Activated CD4-positive, alpha-beta T cell treated with anti-CD3 and anti-CD28 coated beads, Interleukin-2, amount 50 U/mL, for 24 hours (primary cell): ENCODE measurements around the gene MACROD2.

Source experiments
- DNase-seq, 2 donors: peaks; one replicate each; pipeline ENCODE4 v3.0.0-alpha.2; 2020; ENCODE audit warnings: low read depth in 1 of 2, low spot score in 1 of 2

The MACROD2 gene

GRCh38 chr20:15018966-15019365 lies 1023.6 kb downstream of the MACROD2 start:
- DNase-seq = no peak

DNA sequence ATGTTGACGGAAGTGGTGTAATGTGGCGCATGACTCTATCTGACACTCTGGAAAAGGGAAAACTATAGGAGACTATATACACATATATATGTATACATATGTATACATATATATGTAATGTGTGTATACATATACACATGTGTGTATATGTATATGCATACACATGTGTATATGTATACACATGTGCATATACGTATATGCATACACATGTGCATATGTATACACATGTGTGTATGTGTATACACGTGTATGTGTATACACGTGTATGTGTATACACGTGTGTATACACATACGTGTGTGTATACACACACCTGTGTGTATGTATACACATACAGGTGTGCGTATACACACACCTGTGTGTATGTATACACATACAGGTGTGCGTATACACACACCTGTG lies 1025.5 kb downstream of the MACROD2 start:
- no peak for DNase-seq

- no peak for DNase-seq
These were observed 1027.6 kb downstream of the MACROD2 start for GRCh38 chr20:15022921-15023320.

GRCh38 chr20:15026759-15027158 lies 1031.4 kb downstream of the MACROD2 start:
- DNase-seq = no peak

DNA sequence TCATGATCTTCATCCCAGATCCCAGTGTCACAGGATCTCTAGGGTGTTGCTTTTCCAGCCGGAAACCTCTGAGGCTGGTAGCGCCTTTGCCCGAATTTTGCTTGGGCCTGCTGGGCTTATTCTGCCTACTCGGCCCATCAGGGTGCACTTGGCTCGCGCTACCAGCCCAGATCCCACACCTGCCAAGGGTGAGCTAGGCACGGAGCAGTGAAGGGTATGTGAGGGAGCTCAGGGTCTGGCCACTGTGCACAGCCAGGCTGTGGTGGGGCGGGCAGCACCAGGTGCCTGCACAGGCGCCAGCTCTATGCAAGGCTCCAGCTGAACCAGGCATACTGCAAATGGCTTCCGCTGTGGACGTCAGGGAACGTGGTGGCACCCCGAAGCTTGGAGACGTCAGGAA lies 1035.5 kb downstream of the MACROD2 start:
- no peak for DNase-seq

DNA sequence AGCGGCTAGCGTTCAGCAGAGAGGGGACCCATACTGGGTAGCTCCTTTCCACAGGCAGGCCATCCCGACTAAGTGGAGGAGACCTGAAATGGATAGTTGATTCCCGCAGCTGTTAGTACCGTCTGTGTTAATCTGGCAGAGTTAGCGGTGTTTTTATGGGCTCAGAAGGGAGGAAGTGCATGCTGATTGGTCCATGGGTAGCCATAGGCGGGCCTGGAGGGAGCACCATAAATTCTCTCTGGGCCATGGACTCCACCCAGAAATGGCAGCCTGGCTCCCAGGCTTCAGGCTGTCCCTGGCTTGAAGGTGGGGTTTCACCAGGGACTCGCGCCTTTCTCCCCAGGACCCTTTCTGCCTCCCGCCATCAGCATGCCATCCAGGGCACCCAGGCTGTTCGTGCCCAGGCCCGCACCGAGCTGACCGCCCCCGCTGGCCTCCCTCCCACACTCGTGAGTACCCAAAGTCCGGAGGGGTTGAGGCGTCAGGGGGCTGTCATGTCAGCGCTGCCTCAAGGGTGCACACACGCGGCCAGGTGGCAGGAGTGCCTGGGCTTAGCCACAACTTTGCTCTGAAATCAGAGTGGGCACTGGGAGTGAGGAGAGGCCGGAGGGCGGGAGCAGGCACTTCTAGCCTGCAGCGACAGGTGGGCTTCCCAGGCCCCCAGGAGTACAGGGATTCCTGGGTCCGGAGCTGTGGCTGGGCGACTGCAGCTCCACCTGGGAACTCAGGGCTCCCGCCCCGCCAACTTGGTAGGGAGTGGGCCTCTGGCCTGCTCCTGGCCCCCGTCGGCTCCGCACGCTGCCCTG lies 1036.4 kb downstream of the MACROD2 start:
- DNase-seq = no peak

GRCh38 chr20:15032352-15032622 lies 1037.0 kb downstream of the MACROD2 start:
- no peak for DNase-seq

DNA sequence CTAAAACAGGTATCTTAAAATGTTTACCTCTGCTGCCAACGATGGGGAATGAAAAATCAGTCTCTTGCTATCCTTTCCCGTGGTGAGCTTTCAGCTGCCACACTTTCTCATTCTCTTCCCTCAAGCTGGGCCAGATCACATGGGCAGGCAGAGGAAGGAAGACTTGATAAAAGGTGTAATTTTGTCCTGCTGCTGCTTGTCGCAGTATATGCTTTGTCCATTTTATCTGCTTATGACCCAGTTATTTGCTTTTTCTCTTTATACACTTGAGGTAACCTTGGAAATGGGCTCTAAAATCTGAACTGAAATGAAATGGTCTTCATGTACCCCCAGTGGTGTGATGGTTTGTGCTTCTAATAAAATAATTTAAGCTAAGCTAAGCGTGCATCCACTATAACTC lies 1038.0 kb downstream of the MACROD2 start:
- DNase-seq = no peak

DNA sequence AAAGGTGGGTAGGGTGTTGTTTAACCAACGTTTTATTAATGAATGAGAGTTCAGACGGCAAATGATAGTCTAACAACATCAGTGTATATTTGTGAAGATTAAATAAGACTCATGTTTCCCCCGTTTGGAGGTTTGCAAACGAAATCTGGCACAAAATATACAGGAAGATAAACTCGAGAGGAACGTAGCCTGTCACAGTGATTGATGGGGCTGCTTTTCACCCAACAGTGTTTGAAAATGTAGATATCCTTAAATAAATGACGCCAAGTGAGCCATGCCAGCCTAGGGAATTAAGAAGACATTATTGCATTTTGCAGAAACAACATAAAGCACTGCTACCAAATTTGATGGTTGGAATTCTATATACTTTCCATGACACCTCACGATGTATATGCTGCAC lies 1038.6 kb downstream of the MACROD2 start:
- no peak for DNase-seq

- DNase-seq = no peak
These were observed 1041.6 kb downstream of the MACROD2 start for GRCh38 chr20:15036948-15037347.

DNA sequence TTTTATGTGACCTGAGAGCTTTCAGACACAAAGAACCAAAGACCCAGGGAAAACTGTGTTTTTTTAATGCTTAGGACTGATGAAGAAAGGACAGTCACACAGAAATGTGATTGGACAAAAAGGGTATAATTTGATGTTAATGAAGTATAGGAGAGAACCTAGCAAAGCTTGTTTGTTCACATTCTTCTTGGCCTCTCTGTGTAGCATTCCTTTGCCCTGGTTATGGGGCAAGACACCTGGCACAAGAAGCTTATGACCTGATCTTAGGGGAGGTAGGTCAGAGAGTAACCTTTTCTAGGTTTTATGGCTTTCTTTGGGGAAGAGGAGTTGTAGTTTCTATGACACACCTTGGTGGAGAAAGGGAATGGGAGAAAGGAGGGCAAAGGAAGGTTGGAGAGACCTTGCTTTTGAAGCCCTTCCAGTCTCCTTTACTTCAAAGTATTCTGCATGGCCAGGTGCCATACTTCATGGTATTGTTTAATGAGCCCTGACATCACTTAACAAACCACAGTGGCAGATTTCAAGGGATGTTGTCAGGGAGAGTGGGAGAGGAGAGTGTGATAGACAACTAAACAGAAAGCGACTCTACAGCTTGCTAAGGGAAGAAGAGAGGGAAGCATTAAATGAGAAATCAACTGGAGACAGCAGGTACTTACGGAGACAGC lies 1043.9 kb downstream of the MACROD2 start:
- DNase-seq = no peak

DNA sequence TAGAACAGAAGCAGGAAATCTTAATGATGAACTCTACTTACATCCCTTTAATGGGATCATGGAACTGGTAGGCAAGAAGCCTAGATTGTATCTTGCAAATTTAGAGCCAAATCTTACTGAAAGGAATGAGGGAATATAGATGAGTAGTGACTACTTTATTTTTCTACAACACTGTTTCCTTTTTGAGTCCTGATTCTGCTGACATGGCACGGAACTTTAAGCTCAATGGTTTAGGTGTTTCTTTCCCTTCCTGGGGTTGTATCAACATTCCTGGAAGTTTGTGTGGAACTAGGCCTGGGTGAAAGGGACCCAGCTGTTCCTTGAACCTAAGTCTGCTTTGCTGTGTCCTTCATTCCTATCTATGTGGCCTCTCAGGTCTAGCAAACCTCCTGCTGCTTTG lies 1047.4 kb downstream of the MACROD2 start:
- DNase-seq = no peak

DNA sequence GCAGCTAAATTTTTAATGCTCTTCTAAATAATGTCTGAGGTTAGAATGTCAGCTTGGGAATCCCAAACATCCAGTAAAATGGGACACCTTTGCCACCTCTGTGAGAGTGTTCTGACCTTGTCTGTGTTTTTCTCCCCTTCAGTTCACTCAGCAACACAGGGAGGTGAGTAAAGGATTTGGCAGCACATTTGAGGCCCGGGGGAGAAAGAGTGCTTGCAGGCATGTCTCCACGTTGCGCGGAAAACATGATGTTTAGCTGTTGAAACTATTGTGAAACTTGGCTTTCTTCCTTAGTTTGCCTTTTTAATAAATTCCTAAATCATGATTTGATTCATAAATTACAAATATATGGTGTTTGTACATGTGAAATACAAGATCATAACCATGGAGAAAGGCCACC lies 1049.9 kb downstream of the MACROD2 start:
- DNase-seq = no peak

GRCh38 chr20:15047042-15047441 lies 1051.7 kb downstream of the MACROD2 start:
- DNase-seq = no peak

DNA sequence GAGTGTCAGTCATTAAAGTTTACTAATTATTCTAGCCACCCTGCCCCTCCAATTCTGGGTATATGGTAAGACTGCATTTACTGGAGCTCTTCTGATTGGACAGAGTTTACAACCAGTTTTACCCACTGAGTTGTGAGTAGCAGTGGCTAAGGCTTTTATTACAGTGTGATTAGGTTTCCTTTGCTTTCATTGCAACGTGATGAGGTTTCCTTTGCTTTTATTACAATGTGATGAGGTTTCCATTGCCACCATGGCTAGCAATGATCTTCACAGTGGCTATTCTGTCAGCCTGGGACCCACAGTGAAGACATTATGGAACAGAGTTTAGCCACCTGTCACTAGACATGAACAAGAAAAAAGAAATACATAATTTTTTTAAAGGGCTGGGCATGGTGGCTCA lies 1052.3 kb downstream of the MACROD2 start:
- DNase-seq = no peak

DNA sequence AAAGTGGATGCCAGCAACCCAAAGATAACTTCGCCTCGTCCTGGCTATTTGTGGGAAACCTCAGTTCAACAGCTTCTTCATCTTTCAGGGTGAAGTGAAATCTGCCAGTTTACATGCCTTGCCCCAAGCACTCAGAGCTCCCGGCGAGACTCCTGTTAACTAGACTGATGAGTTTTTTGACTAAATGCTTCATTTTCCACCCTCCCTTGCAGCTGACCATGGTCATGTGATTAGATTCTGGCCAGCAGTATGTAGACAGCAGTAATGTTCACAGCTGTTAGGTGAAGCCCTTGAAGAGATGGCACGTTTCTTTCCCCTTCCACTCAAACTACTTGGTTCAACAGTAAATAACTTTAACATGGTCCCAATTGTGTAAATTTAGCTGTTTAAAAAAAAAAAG lies 1060.9 kb downstream of the MACROD2 start:
- no peak for DNase-seq

DNA sequence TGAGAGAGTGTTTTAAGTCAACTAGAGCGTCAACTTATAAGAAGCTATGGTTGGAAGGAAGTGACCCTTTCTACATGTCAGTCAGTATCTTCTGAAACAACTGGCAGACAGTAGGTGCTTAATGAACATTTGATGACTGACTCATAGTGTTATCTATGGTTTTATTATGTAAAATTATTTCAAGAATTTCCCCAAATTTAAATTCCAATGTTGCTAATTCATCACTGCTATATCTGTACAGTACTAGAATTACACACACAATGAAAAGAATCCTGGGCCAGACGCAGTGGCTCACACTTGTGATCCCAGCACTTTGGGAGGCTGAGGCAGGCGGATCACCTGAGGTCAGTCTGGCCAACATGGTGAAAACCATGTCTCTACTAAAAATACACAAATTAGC lies 1063.5 kb downstream of the MACROD2 start:
- DNase-seq = no peak

- DNase-seq = no peak
These were observed 1064.1 kb downstream of the MACROD2 start for GRCh38 chr20:15059438-15059837.

DNA sequence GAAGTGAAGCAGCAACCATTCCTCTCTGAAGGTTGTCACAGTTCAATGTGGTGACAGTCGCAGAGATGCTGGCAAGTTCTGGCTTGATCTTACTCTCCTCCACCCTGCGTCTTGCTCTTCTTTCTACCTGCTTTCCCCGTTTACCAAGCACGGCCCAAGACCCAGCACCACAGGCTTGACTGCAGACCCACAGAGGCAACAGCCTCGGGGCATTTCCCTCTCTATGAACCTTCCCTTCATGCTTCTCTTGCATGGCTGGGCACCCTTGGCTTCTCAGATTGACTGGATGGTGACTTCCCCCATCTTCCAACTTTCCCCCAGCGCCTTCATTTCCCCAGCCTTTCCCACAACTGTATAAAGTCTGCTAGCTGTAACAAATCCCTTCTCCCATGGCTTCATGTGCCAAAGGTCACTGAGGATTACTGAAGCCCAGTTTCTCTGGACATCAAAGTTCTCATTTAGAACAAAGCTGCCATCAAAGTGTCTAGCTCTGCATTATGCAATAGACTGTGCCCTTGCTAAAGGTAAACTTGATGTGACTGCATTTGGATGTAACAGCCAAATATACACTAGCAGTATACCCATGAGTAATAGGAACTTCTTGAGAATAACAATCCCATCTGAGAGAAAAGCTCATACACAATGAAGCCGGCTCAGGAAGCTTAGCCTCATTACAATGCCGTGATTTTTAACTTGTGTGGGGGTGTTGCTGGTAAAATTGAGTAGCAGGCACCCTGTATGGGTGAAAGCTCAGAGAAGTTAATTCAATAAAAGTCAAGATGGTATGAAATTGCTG lies 1065.1 kb downstream of the MACROD2 start:
- DNase-seq = no peak

DNA sequence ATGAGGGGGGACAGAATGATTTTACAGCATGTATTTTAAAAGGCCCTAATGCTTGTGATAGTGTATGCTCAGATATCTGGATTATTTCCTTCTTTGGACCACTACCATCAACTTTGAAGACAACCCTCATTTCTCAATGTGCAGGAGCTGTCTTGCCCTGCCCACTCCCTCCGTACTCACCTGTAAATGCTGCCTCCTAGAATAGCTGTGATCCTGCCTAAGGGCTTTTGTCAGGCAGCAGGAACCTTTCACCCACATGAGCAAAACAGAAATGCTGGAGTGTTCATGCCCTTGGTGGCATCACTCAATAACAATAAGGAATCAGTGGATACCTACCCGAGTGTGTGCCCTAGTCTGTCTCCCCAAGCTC lies 1065.7 kb downstream of the MACROD2 start:
- no peak for DNase-seq

DNA sequence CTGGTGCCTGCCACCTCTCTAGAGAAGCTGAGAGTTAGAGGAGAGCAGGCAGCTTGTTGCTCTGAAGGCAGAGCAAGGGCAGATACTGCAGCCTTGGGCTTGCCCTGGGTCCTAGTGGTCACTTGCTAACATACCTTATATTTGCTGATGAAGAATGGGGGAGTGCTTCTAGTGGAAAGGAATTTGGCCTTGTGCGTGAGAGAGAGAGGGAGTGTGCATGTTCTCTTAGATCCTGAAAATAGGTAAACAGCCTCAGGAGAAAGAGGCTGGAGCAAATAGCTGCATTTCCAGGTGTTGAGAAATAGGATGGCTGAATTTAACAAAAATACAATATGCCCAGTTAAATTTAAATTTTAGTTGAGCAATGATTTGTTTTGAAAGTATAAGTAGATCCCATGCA lies 1066.6 kb downstream of the MACROD2 start:
- no peak for DNase-seq

DNA sequence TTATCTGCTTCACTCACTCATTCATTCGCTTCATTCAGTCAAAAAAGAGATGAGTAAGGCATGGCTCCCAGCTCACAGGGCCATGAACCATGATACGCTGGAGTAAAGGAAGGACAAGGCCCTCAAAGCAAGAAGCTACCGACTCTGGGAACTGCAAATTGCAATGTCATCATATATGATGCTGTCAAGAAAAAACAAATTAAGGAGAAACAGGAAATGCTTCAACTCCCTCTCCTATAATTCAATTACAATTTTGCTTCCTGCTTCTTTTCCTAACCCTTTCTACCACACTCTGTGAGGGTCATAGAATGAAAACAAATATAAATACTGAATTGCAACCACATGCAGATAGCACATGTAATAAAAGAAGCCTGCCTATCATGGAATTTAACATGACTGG lies 1067.8 kb downstream of the MACROD2 start:
- DNase-seq = no peak
